22Rv1 (cell line): ENCODE measurements around the gene ARF1.

Experiments used
- ZFX ChIP-seq: fragments of 450-650 bp; IDR thresholded peaks from 2 replicates; pipeline ENCODE4 v1.6.1; 2017; ENCODE audit warnings: antibody characterized with exemption, borderline replicate concordance
- TF ChIP-seq, protein P1 (sequence below): fragments of 450-650 bp; IDR thresholded peaks from 2 replicates; pipeline ENCODE4 v1.5.1; 2017; ENCODE audit warnings: mild to moderate bottlenecking

DNA sequence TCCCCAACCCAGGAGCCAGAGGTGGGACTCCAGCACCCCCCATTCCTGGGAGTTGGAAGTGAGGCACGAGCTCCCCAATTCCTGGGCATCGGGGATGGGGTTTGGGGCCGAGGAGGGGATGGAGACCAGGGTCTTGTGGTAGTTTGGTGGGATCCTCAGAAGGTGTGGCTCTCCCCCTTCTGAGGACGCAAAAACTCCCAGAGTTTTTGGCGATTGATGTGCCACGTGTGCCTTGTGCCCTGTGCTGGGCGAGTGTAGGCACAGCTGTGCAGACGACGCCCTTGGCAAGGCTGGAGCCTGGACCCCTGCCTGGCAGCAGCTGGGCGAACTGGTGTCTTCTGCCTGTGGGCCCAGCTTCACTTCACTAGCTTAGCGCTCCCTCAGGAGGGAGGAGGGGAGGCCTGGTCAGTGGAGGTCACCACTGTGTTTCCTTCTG, 60.2 kb downstream of the ARF1 start:
- TF ChIP-seq, protein P1, sequence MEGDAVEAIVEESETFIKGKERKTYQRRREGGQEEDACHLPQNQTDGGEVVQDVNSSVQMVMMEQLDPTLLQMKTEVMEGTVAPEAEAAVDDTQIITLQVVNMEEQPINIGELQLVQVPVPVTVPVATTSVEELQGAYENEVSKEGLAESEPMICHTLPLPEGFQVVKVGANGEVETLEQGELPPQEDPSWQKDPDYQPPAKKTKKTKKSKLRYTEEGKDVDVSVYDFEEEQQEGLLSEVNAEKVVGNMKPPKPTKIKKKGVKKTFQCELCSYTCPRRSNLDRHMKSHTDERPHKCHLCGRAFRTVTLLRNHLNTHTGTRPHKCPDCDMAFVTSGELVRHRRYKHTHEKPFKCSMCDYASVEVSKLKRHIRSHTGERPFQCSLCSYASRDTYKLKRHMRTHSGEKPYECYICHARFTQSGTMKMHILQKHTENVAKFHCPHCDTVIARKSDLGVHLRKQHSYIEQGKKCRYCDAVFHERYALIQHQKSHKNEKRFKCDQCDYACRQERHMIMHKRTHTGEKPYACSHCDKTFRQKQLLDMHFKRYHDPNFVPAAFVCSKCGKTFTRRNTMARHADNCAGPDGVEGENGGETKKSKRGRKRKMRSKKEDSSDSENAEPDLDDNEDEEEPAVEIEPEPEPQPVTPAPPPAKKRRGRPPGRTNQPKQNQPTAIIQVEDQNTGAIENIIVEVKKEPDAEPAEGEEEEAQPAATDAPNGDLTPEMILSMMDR, result no peak
- TF ChIP-seq ZFX, result no peak
